CD4-positive, alpha-beta T cell (primary cell): ENCODE measurements around the gene PPP5C. TPM values are rescaled to one million over a fixed set of nuclear protein-coding genes. Genes with fewer than 3 reads are reported as not detected.

ENCODE experiments used
- ATAC-seq: fragments of 200-7000 bp; cut with Tn5 transposase; one replicate; pipeline ENCODE4 v1.10.0; 2022; ENCODE audit warnings: mild to moderate bottlenecking; ENCODE audit not compliant: poor library complexity
- CTCF ChIA-PET: fragments of 350-600 bp; sonication (Branson Sonifier 250); formaldehyde crosslinking; loops from one replicate; lab custom pipeline; 2021; ENCODE audit warnings: antibody characterized with exemption, inconsistent platforms; lab: Charles Lee
- POLR2A ChIA-PET: fragments of 350-600 bp; sonication (Branson Sonifier 250); formaldehyde crosslinking; loops from one replicate; lab custom pipeline; 2021; ENCODE audit warnings: antibody characterized with exemption, inconsistent platforms; lab: Charles Lee
- DNase-seq, 14 experiments: peaks; one replicate each; pipeline ENCODE4 v3.0.0-alpha.2; 2013 to 2020; ENCODE audit warnings: mixed read lengths in 2 of 14
- H3K27ac ChIP-seq, 2 donors: one replicate each; pipeline versions ENCODE4 v1.5.1 to v1.7.0; 2013; ENCODE audit warnings: low read length in 2 of 2, low read depth in 1 of 2, mild to moderate bottlenecking in 1 of 2
- H3K27me3 ChIP-seq, 2 experiments: 1 replicate in 1 of 2; 2 replicates in 1 of 2; pipeline versions ENCODE4 v1.6.1 to v1.7.0; 2013; ENCODE audit warnings: low read length in 2 of 2, control low read depth in 1 of 2, mild to moderate bottlenecking in 1 of 2, moderate library complexity in 1 of 2; ENCODE audit not compliant: insufficient read depth in 2 of 2, control insufficient read depth in 1 of 2
- H3K36me3 ChIP-seq: one replicate; pipeline ENCODE4 v1.6.1; 2013; ENCODE audit warnings: low read length, control low read depth; ENCODE audit not compliant: insufficient read depth
- H3K4me1 ChIP-seq: one replicate; pipeline ENCODE4 v1.6.1; 2013; ENCODE audit warnings: low read length, control low read depth; ENCODE audit not compliant: insufficient read depth
- H3K4me3 ChIP-seq: one replicate; pipeline ENCODE4 v1.5.1; 2013; ENCODE audit warnings: mild to moderate bottlenecking, low read length, moderate library complexity
- H3K9me3 ChIP-seq, 2 experiments: 1 replicate in 1 of 2; 2 replicates in 1 of 2; pipeline versions ENCODE4 v1.6.1 to v1.7.0; 2013; ENCODE audit warnings: low read length in 2 of 2, mild to moderate bottlenecking in 2 of 2, control low read depth in 1 of 2, moderate library complexity in 1 of 2; ENCODE audit not compliant: control insufficient read depth in 1 of 2, insufficient read depth in 1 of 2
- H3K27ac Mint-ChIP-seq: one replicate; pipeline ENCODE4 v1.8.0; 2020; ENCODE audit warnings: mixed read lengths
- H3K27me3 Mint-ChIP-seq: one replicate; pipeline ENCODE4 v1.8.0; 2021; ENCODE audit warnings: mixed read lengths
- H3K36me3 Mint-ChIP-seq: one replicate; pipeline ENCODE4 v1.8.0; 2021; ENCODE audit warnings: low read depth, mixed read lengths
- H3K4me1 Mint-ChIP-seq: one replicate; pipeline ENCODE4 v1.8.0; 2021; ENCODE audit warnings: low read depth, mixed read lengths
- H3K4me3 Mint-ChIP-seq: one replicate; pipeline ENCODE4 v1.8.0; 2020; ENCODE audit warnings: mild to moderate bottlenecking, mixed read lengths
- H3K9me3 Mint-ChIP-seq: one replicate; pipeline ENCODE4 v1.8.0; 2020; ENCODE audit warnings: mixed read lengths
- CTCF ChIP-seq: fragments of 200-600 bp; IDR thresholded peaks from one replicate; pipeline ENCODE4 v1.8.0; 2022; ENCODE audit warnings: antibody characterized with exemption, mild to moderate bottlenecking
- intact Hi-C, 2 experiments: fragments of 100-400 bp; cut with DNase I in 1 of 2; cut with micrococcal nuclease in 1 of 2; formaldehyde crosslinking; loops; one replicate each; pipeline versions ENCODE4 v1.15.1 to v1.9.0; 2023 to 2025; cut with DNase I, micrococcal nuclease
- total RNA-seq, 174 experiments: library from RNA in 2 of 174; stranded (reverse) in 2 of 174; gene quantifications; one replicate each; pipeline ENCODE4 v1.2.3 and lab custom pipeline; 2021 to 2026

PPP5C gene
- total RNA-seq, 2 experiments from 2014 or later = 18.9 to 20.2 TPM

DNA sequence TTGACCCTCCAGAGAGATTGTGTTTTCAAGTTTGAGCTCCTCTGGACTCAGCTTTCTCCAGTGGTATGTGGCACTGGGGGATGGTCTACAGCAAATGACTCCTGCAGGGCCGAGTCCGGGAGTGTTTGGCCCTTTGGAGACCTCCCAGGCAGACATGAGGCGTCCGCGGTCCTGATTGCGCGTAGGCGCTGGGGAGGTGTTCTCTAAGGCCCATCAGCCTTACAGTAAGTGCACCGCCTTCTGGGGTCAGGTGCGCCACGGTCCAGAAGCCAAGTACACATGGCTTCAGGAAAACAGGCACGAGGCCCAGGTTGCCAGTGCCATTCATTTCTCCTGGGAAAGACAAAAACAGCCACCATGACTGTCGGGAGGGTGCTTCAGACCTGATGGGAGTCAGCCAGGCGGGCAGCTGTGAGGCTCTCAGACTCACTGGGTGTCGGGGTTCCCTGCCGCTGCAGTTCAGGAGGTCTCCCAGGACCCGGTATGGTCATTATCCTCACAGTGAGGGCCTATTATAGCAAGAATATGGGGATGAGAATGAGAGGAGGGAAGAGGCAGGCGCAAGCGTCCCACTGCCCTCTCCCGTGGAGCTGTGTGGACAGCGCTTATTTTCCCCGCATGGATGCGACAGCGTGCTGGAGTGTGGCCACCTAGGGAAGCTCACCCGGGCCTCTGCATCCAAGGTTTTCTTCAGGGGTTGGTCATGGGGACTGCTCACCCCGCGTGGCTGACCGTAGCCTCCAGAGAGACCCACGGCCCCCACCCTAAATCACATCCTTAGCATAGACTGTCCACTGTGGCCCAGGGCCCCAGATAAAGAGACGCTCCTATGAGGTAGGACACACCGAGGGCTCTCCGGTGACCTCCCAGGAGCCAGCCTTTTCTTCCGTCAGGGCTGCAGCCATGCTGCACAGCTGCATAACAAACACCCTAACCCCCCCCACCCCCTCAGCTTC is 44.7 kb downstream of the PPP5C start:
- H3K9me3 Mint-ChIP-seq = no peaks in the 10 kb centered on the region
- intact Hi-C loops = loop anchor here in 1 of 2 experiments (10.0 kb wide), 2 partner anchors 107 to 273 kb away; partner anchors contain the start of gene DACT3
- DNase-seq (no peak), ATAC-seq (no peak)
- Histone ChIP-seq H3K27ac (no peak overlapping the region), H3K27me3 (no peaks in the 10 kb centered on the region), H3K4me3 (no peak overlapping the region), H3K9me3 (no peaks in the 10 kb centered on the region), H3K4me1 (peaks cover 3% of the 10 kb centered on the region), H3K36me3 (peaks cover 47% of the 10 kb centered on the region)
- CTCF ChIA-PET = interaction anchor here (2.4 kb wide), 1 partner anchor 11 kb away, joined by 8 read pairs; no protein-coding TSS in a partner anchor
- POLR2A ChIA-PET = no interaction called here
- no peak overlapping the region for H3K27ac Mint-ChIP-seq
- H3K27me3 Mint-ChIP-seq = no peaks in the 10 kb centered on the region
- peaks cover 59% of the 10 kb centered on the region for H3K36me3 Mint-ChIP-seq
- TF ChIP-seq CTCF = no peak
- H3K4me1 Mint-ChIP-seq = peaks cover 20% of the 10 kb centered on the region
- H3K4me3 Mint-ChIP-seq = no peak overlapping the region

- H3K27me3 ChIP-seq = no peaks in the 10 kb centered on the region
- Mint-ChIP-seq H3K27ac (no peak overlapping the region), H3K4me3 (no peak overlapping the region), H3K27me3 (no peaks in the 10 kb centered on the region), H3K36me3 (peaks cover 52% of the 10 kb centered on the region), H3K4me1 (peaks cover 20% of the 10 kb centered on the region), H3K9me3 (no peaks in the 10 kb centered on the region)
- H3K4me3 ChIP-seq = no peak overlapping the region
- H3K9me3 ChIP-seq = no peaks in the 10 kb centered on the region
- peaks cover 3% of the 10 kb centered on the region for H3K4me1 ChIP-seq
- H3K27ac ChIP-seq = no peak overlapping the region
- peaks cover 40% of the 10 kb centered on the region for H3K36me3 ChIP-seq
- no peak for DNase-seq
- TF ChIP-seq CTCF = no peak
- intact Hi-C loops = loop anchor here in 1 of 2 experiments (10.0 kb wide), 2 partner anchors 108 to 272 kb away; partner anchors contain the start of gene DACT3
- POLR2A ChIA-PET = no interaction called here
- no peak for ATAC-seq
- CTCF ChIA-PET = interaction anchor here (2.4 kb wide), 1 partner anchor 10 kb away, joined by 8 read pairs; no protein-coding TSS in a partner anchor
These were observed 45.4 kb downstream of the PPP5C start for GRCh38 chr19:46392252-46392801.

- Histone ChIP-seq H3K4me1 (peaks cover 3% of the 10 kb centered on the region), H3K9me3 (no peaks in the 10 kb centered on the region), H3K4me3 (no peak overlapping the region), H3K36me3 (peaks cover 35% of the 10 kb centered on the region), H3K27me3 (peaks cover 0 to 2% of the 10 kb centered on the region in 2 experiments), H3K27ac (no peak overlapping the region)
- no peak for DNase-seq
- intact Hi-C loops = loop anchor here in 1 of 2 experiments (10.0 kb wide), 2 partner anchors 108 to 272 kb away; partner anchors contain the start of gene DACT3
- Mint-ChIP-seq H3K36me3 (peaks cover 47% of the 10 kb centered on the region), H3K9me3 (no peaks in the 10 kb centered on the region), H3K27ac (peak overlapping the region; percentile 19), H3K4me3 (no peak overlapping the region), H3K27me3 (no peaks in the 10 kb centered on the region), H3K4me1 (peaks cover 20% of the 10 kb centered on the region)
- ChIA-PET POLR2A (no interaction called here), CTCF (no interaction called here)
- ATAC-seq = no peak
- TF ChIP-seq CTCF = no peak
These were observed 46.0 kb downstream of the PPP5C start for GRCh38 chr19:46392837-46393236.
